ENCODE data around the gene SERINC1.

- TF ChIP-seq CTCF (conservative IDR thresholded peaks at IDR 0.05; ENCODE audit: low read depth, low read length) (no peak), EZH2 (IDR thresholded peaks at IDR 0.05; ENCODE audit: borderline replicate concordance, low read depth, low read length, poor library complexity, severe bottlenecking) (no peak)
These were observed 32.6 kb downstream of the SERINC1 start for GRCh38 chr6:122438975-122439374.
